ENCODE data around the gene CDK6.

- TF ChIP-seq, protein P1, sequence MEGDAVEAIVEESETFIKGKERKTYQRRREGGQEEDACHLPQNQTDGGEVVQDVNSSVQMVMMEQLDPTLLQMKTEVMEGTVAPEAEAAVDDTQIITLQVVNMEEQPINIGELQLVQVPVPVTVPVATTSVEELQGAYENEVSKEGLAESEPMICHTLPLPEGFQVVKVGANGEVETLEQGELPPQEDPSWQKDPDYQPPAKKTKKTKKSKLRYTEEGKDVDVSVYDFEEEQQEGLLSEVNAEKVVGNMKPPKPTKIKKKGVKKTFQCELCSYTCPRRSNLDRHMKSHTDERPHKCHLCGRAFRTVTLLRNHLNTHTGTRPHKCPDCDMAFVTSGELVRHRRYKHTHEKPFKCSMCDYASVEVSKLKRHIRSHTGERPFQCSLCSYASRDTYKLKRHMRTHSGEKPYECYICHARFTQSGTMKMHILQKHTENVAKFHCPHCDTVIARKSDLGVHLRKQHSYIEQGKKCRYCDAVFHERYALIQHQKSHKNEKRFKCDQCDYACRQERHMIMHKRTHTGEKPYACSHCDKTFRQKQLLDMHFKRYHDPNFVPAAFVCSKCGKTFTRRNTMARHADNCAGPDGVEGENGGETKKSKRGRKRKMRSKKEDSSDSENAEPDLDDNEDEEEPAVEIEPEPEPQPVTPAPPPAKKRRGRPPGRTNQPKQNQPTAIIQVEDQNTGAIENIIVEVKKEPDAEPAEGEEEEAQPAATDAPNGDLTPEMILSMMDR (IDR thresholded peaks at IDR 0.05; ENCODE audit: low read depth, low read length): no peak
- no peak for TF ChIP-seq POLR2A (IDR thresholded peaks at IDR 0.05; ENCODE audit: extremely low read depth, insufficient read length)
- TF ChIP-seq, protein P2, sequence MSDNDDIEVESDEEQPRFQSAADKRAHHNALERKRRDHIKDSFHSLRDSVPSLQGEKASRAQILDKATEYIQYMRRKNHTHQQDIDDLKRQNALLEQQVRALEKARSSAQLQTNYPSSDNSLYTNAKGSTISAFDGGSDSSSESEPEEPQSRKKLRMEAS (IDR thresholded peaks at IDR 0.05; ENCODE audit: low read depth, low read length): no peak
Observed at GRCh38 chr7:92742186-92742585, 94.2 kb downstream of the CDK6 start.

Data from NB4 (cell line).